ENCODE measurements around the gene WDFY2. TPM values are rescaled to one million over a fixed set of nuclear protein-coding genes. Genes with fewer than 3 reads are reported as not detected.

Gene WDFY2
- polyA plus RNA-seq, 3 donors, result 4.4 to 8.9 (median 4.8) TPM

DNA sequence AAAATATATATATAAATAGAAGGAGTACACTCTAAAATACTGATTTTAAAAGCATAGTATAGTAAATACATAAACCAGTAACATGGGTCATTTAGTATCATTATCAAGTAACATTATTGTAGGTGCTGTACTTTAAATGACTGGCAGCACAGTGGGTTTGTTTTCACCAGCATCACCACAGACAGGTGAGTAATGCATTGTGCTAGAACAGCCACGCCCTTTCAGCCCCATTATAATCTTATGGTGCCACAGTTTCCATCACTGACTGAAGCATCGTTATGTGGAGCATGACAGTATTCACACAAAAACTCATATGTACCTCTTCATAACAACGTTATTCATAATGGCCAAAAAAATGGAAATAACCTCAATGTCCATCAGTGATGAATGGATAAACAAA lies 131.4 kb downstream of the WDFY2 start:
- H3K27ac ChIP-seq (ENCODE audit: low read depth, low read length), result no peak overlapping the region
- WGBS, 3 donors, result 96 to 99% (median 97%) methylated on average over 3 of the region's 3 CpGs

DNA sequence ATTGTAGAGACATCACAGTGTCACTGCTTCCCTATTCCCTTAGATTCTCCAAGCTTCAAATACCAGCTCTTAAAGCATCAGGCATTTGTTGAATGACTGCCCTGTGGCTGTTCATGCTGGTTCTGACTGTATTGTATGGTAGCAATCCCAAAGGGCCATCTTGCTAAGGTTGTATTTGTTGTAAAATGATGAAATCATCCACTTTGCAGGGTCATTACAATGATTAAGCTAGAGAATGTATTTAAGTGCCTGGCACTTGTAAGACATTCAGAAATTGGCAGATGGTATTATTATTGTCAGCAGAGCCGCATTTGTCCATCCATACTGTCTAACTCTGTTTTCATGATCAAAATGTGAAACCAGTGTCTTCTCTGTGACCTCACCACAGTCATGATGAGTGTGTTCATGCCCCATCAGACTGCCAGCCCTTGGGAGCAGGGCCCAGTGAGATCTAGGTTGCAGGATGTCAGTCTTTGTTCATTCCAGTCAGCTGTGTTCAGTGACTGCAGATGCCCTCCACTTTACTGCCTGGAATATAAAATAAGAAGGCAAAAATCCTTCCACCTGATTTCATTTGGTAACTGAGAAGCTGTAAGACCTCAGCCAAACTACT lies 133.6 kb downstream of the WDFY2 start:
- 82 to 94% (median 89%) methylated on average over 1 of the region's 1 CpG for WGBS, 3 donors
- H3K27ac ChIP-seq (ENCODE audit: low read depth, low read length), result no peak overlapping the region

DNA sequence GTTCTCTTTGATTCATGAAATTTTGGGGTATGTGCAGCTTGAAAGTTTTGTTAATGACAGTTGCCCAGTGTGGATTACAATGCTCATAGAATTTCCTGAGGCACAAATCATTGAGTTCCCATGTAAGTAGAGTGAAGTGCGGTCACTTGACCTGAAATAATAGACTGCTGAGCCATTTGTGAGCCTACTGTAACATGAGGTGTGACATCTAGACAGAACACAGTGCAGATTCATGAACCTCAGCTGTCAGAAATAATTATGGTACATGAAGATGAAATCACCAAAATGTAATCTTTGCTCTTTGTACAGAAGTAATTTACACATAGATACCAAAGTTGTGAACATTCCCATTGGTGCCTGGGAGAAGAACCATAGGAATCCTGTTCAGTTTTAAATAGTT lies 135.1 kb downstream of the WDFY2 start:
- no peak overlapping the region for H3K27ac ChIP-seq (ENCODE audit: low read depth, low read length)
- 96 to 98% (median 98%) methylated on average over 1 of the region's 1 CpG for WGBS, 3 donors

DNA sequence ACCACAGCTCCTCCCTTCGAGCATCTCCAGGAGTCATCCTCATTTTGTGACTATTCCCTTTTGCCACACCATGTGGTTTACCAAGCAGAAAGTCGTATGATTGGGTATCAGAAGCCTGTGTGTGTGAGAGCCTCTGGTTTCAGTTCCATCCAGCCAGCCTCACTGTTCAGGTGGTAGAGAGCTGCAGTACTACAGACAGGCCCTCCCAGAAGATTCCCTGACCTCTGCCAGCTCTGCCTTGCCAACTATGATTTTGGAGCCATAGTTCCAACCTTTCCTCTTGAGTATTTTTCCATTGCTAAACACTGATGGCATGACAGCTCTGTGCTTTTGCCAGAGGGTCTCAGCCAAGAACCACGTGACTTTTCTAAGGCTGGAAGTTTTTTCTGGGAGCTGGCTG lies 137.2 kb downstream of the WDFY2 start:
- 59 to 64% (median 63%) methylated on average over 3 of the region's 3 CpGs for WGBS, 3 donors
- peak overlapping the region; percentile 28 for H3K27ac ChIP-seq (ENCODE audit: low read depth, low read length)

DNA sequence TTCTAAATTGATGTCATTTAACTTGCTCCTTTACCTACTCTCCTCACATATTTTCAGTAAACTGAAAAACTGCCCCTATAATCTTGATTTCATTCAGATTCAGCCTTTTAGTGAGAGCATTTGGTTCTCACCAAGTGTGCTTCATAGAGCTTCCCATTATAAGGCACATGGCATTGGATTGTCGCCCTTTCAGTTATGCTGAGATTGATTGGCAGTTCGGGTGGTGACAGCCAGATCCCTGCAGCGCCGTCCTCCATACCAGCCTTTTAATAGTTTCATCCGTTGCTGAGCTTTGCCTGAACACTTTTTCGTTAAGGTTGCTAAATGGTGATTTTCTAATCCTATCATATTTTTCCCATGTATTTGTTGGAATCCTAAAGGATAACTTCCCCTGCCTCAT lies 139.3 kb downstream of the WDFY2 start:
- WGBS, 3 donors, result 95 to 96% (median 96%) methylated on average over 6 of the region's 6 CpGs
- H3K27ac ChIP-seq (ENCODE audit: low read depth, low read length), result no peak overlapping the region

DNA sequence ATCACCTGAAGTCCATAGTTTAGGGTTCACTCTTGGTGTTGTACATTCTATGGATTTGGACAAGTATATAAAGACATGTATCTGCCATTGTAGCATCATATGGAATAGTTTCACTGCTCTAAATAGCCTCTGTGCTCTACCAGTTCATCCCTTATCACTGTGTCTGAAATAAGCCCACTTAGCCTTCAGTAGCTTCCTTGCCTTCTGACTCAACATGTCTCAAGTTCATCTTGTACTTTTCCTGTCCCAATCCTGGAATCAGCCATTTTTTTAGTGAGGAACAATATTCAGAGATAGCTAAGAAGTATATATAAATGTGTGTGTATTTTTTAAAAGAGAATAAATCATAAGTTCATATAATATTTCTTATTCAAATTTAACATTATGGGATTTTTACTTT lies 140.5 kb downstream of the WDFY2 start:
- H3K27ac ChIP-seq (ENCODE audit: low read depth, low read length), result no peak overlapping the region

DNA sequence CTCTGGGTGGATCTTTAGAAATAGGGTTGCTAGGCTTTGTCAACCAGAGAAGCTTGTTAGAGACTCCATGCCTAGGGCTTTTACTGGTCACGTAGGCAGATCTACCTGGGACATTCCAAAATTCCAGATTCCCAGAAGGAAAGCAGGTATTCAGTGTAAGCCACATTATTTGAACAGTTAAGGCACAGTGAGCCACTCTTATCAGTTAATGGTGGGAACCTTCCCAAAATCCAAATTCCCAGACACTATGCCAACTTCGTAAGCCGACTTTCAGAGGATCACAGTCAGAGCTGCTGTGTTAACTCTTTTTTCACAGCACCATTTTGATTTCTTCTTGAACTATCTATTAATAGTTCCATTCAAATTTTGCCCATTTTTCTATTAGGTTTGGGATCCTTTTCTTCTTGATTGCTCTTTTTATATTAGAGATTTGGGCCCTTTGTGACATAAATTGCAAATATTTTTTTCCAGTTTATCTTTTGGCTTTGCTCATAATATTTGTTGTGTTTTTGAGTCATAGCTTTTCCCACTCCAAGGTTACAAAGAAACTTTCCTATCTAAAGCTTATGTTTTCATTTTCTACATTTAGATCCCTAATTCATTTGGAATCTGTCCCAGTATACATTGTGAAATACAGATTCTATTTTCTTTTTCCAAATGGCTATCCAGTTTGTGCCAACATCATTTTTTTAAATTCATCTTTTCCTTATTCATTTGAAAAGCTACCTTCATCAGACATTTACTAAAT lies 142.4 kb downstream of the WDFY2 start:
- WGBS, 3 donors, result 31 to 56% (median 53%) methylated on average over 3 of the region's 3 CpGs
- no peak overlapping the region for H3K27ac ChIP-seq (ENCODE audit: low read depth, low read length)

DNA sequence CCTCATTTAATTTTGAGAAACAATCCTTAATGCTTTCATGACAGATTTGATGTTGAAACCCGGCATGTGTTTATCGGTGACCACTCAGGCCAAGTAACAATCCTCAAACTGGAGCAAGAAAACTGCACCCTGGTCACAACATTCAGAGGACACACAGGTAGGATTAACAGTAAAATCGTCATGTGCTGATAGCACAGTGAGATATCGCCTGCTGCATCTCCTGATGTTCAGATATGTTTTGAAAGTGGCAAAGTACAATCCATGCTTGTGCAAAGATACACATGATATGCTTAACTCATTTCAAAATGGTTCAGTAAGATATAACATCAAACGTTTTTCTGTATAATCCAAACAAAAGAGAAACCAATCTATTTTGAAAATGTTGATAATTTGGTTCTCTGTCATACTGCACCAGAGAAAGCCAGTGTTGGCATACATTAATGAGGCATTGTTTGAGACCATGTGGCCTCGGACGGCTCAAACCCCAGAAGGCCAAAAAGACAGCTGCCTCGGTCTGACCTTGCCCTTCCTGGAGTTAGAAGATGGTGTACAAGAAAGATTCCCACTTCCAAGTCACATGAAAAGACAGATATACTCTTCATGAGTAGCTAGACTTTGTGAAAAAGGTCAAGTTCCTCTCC lies 143.5 kb downstream of the WDFY2 start:
- 46 to 80% (median 79%) methylated on average over 8 of the region's 8 CpGs for WGBS, 3 donors
- H3K27ac ChIP-seq (ENCODE audit: low read depth, low read length), result no peak overlapping the region

DNA sequence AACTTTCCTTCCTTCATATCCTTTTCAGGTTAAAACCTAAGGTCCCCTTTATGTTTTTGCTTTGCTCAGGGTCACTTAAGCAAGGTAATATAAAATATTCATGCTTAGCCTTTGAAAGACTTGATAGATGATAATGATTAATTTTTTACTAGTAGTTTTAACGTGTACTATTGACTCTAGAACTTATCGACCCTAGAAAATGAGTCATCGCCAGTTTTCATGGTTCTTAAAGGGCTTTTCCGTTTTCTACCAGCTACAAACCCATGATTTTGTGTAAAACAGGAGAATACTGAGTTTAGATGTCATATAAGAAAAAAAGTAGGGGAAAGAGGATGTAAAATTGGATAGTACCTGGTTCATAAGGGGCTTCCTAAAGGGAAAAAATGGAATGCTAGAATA lies 144.0 kb downstream of the WDFY2 start:
- no peak overlapping the region for H3K27ac ChIP-seq (ENCODE audit: low read depth, low read length)
- WGBS, 3 donors, result 31 to 90% (median 86%) methylated on average over 4 of the region's 4 CpGs

DNA sequence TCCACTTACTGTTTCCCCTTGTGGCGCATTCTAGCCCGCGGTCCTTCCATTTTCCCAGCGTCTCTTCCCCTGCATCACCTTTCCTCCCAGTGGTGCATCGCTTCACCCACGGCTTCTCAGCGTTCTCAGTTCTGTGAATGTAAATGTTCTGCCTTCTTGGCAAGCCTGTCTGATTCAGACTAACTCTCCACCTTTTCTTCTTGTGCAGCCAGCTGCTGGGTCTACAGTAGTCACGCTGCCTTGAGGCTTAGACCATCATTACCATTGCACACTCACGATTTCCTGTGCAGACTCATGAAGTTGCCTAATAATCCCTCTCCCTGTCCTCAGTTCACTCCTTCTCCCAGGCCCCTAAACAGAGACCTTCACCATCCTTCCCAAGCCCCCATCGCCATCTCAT lies 144.7 kb downstream of the WDFY2 start:
- no peak overlapping the region for H3K27ac ChIP-seq (ENCODE audit: low read depth, low read length)
- 83 to 92% (median 86%) methylated on average over 10 of the region's 10 CpGs for WGBS, 3 donors

DNA sequence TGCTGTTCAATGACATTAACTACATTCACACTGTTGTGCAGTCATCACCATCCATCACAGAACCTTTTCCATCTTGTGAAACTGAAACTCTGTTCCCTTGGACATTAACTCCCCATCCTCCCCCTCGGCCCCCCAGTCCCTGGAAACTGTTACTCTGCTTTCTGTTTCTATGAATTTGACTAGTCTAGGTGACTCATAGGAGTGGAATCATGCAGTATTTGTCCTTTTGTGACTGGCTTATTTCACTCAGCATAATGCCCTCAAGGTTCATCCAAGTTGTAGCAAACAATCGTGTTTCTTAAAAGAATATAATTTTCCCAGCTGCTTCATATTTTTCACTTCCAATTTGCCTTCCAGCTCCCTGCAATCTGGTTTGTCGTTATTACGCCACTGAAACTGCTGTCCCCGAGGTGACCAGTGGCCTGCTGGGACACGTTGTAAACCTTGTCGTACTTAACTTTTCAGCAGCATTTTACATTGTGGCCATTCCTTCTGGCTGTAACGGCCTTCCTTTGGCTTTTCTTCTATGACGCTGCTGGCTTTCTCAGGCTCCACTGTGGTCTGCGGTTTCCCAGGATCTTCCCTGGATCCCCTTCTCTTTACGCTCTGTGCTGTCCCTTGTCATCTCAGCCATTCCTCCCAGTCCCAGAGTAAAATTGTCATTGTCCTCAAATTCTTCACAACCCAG lies 145.7 kb downstream of the WDFY2 start:
- H3K27ac ChIP-seq (ENCODE audit: low read depth, low read length), result no peak overlapping the region
- WGBS, 3 donors, result 54 to 79% (median 65%) methylated on average over 11 of the region's 11 CpGs

DNA sequence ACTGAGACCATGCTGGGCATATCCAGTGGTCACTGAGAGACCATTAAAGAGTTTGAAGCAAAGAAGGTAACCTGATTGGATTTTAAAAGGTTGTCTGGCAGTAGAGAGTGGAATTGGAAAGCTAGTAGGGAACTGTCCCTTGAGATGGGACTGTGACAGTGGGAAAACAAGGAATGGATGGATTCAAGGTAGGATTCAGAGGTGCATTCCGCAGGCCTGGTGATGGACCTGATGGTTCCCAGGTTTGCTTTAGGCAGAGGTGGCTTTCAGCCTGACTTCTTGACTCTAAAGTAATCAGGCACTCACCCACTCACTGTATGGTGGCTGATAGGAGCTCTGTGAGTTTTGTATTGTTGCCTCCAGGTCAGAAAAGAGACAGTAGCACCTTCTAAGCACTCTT lies 146.7 kb downstream of the WDFY2 start:
- H3K27ac ChIP-seq (ENCODE audit: low read depth, low read length), result no peak overlapping the region
- 89 to 96% (median 96%) methylated on average over 1 of the region's 1 CpG for WGBS, 3 donors

DNA sequence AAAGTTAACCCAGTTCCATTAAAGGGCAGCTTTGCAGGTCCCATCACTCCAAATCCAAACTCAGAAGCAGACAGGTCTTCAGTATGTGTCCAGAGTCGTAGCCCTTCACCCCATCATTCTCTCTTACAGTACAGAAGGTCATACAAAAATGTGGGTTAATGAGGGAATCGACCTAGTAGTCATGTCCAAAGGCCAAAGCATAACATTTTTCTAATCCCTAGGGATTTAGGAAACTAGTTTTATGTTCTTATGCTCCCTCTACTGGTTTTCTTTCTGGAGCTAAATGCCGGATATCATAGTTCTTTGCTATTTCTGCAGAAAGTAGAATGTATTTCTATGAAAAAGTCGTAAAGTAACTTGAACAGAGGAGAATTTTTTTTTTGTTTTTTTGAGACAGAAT lies 147.5 kb downstream of the WDFY2 start:
- no peak overlapping the region for H3K27ac ChIP-seq (ENCODE audit: low read depth, low read length)

DNA sequence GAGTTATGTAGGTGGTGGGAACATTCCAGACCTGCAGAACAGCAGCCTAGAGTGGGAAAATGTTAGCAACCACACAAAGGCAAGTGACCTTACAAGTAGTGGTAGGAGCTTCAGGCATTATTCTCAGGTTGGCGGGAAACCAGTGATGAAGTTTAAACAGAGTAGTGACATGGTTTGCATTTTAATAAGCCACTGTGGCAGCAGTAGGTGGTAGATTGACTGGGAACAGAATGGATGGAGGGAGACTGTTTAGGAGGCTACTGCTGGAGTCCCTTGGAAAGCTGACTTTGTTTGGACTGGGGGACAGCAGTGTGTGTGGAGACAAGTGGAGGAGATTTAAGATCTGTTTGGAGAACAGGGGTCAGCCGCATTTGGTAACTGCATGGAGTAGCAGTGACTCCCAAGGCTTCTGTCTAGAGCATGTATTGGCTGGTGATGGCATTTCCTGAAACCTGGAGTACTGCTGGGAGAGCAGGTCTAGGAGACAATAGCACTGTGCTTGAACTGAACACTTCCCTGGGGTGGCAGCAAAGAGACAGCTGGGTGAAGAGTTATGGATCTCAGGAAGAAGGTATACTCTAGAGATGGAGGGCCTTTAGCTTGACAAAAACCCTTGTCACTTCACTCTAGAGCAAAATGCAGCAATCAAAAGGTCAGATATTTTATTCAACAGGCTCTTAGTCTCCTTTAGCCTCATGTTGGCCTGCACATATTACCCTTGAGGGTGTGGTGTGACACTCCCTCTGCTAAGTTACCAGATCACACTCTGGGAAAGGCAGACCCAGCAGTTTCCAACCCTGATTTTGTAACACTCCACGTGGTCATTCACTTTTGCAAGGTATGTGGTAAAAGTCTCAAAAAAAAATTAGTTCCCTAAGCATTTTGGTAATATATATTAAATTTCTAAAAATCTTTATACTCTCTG lies 149.4 kb downstream of the WDFY2 start:
- 69 to 81% (median 69%) methylated on average over 3 of the region's 3 CpGs for WGBS, 3 donors
- no peak overlapping the region for H3K27ac ChIP-seq (ENCODE audit: low read depth, low read length)

More for the DNA sequence above, 147.5 kb downstream of the WDFY2 start:
- 43 to 58% (median 56%) methylated on average over 4 of the region's 4 CpGs for WGBS, 3 donors

DNA sequence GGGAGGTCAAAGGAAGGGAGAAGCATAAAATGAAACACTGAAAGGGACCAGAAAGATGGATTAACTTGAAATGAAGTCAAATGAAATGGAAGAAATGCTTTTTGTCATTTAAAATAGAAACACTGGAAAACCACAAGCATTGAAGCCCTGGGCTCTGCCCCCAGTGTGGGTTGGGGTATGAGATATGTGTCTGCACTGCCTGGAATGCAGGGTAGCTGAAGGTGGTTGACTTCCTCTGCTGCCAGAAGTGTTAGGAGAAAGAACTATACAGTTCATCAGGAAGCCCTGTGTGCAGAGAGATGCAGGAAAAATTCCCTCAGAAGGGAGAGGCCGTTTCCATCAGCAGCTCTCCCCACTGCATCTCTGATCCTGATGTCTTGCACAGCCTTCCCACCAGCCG lies 150.5 kb downstream of the WDFY2 start:
- no peak overlapping the region for H3K27ac ChIP-seq (ENCODE audit: low read depth, low read length)
- 91 to 97% (median 91%) methylated on average over 2 of the region's 2 CpGs for WGBS, 3 donors

DNA sequence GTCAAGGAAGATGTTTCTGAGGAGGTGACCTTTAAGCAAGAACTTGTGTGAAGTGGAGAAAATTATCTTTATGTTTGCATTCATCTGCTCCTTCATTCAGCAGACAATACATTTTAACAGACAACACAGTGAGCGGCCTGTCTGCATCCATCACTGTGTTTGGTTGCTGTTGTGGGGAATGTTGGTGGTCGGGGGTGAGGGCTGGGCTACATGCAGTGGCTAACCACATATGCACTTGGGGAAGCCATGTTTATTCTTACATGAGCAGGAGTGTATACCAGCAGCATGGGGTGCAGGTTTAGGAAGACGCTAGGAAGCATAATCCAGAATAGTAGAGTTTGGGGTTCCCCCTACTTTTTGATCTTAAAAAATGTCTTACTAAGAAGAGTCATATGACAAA lies 153.3 kb downstream of the WDFY2 start:
- 86 to 94% (median 91%) methylated on average over 3 of the region's 3 CpGs for WGBS, 3 donors
- H3K27ac ChIP-seq (ENCODE audit: low read depth, low read length), result no peak overlapping the region

DNA sequence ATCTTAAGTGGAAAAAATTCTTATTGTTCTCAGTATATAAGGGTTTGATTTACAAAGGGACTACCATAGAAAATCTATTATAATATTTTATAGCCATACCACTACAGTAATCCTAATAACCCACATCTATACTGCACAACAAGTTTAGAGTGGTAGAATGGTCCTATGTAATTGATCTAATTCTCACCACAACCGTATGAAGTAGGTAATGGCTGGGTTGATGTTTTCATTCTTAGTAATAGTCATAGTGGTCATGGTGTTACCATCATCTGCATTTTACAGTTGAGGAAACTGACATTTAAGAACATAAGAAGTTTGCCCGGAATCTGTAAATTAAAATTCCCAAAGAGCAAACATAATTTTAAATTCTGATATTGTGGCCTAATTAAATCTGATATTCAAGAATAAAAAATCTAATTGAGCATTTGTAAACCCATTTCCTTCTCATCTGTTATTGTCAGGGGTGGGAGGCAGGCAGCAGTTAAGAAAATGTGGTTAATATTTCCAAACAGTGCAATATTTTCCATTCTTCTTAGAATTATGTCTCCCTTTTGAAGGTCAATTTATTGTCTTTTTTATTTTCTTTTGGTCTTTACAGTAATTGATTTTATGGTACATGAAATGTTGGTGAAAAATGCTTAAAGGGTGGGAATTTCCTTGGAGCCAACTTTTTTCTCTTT lies 154.1 kb downstream of the WDFY2 start:
- H3K27ac ChIP-seq (ENCODE audit: low read depth, low read length), result no peak overlapping the region
- WGBS, 3 donors, result 91 to 96% (median 94%) methylated on average over 2 of the region's 2 CpGs
